SK-N-SH treated with all-trans-retinoic acid at 6 μM for 48 hours (cell line): ENCODE data around the gene COX6A2.

Experiments
- ATAC-seq: fragments of 200-7000 bp; cut with Tn5 transposase; 3 replicates; pipeline ENCODE4 v1.9.1; 2020; ENCODE audit warnings: mild to moderate bottlenecking, moderate library complexity
- ARNTL ChIP-seq: fragments of 450-650 bp; formaldehyde crosslinking; IDR thresholded peaks from 2 replicates; pipeline ENCODE4 v1.5.0; 2020; ENCODE audit warnings: low read depth, mild to moderate bottlenecking, moderate library complexity, borderline replicate concordance
- BACH2 ChIP-seq: fragments of 250-450 bp; sonication (Bioruptor Pico); IDR thresholded peaks from 2 replicates; pipeline ENCODE4 v1.9.0; 2021; ENCODE audit warnings: mild to moderate bottlenecking, borderline replicate concordance
- CSDC2 ChIP-seq: fragments of 250-450 bp; sonication (Bioruptor Pico); IDR thresholded peaks from 2 replicates; pipeline ENCODE4 v1.5.0; 2020; ENCODE audit warnings: mild to moderate bottlenecking, moderate library complexity
- ESRRG ChIP-seq: fragments of 250-450 bp; sonication (Bioruptor Pico); IDR thresholded peaks from 2 replicates; pipeline ENCODE4 v1.6.1; 2021; ENCODE audit warnings: mild to moderate bottlenecking
- GLIS3 ChIP-seq: fragments of 250-450 bp; sonication (Bioruptor Pico); IDR thresholded peaks from 2 replicates; pipeline ENCODE4 v1.5.0; 2020; ENCODE audit warnings: mild to moderate bottlenecking, moderate library complexity
- ISL1 ChIP-seq: fragments of 250-450 bp; sonication (Bioruptor Pico); IDR thresholded peaks from 2 replicates; pipeline ENCODE4 v2.1.2; 2022; ENCODE audit warnings: mild to moderate bottlenecking, moderate library complexity
- PPARA ChIP-seq: fragments of 250-450 bp; sonication (Bioruptor Pico); IDR thresholded peaks from 2 replicates; pipeline ENCODE4 v1.5.0; 2020; ENCODE audit warnings: mild to moderate bottlenecking, borderline replicate concordance
- RARB ChIP-seq: fragments of 250-450 bp; sonication (Bioruptor Pico); IDR thresholded peaks from 2 replicates; pipeline ENCODE4 v1.8.0; 2021; ENCODE audit warnings: mild to moderate bottlenecking, moderate library complexity
- TCF4 ChIP-seq: fragments of 250-450 bp; sonication (Bioruptor Pico); IDR thresholded peaks from 2 replicates; pipeline ENCODE4 v1.8.0; 2021; ENCODE audit warnings: mild to moderate bottlenecking, moderate library complexity, borderline replicate concordance
- TOX ChIP-seq: fragments of 250-450 bp; sonication (Bioruptor Pico); IDR thresholded peaks from 2 replicates; pipeline ENCODE4 v1.8.0; 2021; ENCODE audit warnings: mild to moderate bottlenecking, moderate library complexity, borderline replicate concordance
- ZC3H10 ChIP-seq: fragments of 250-450 bp; sonication (Bioruptor Pico); IDR thresholded peaks from 2 replicates; pipeline ENCODE4 v1.5.1; 2021; ENCODE audit warnings: mild to moderate bottlenecking, moderate library complexity
- ZNF565 ChIP-seq: fragments of 450-650 bp; formaldehyde crosslinking; conservative IDR thresholded peaks from 2 replicates; pipeline ENCODE4 v1.5.0; 2020; ENCODE audit warnings: low read depth, mild to moderate bottlenecking, moderate library complexity
- ZNF70 ChIP-seq: fragments of 450-650 bp; formaldehyde crosslinking; IDR thresholded peaks from 2 replicates; pipeline ENCODE4 v1.5.0; 2020; ENCODE audit warnings: mild to moderate bottlenecking, moderate library complexity
- ZNF8 ChIP-seq: fragments of 450-650 bp; formaldehyde crosslinking; IDR thresholded peaks from 2 replicates; pipeline ENCODE4 v1.5.0; 2020; ENCODE audit warnings: mild to moderate bottlenecking, moderate library complexity
- TF ChIP-seq, protein P1 (sequence below): fragments of 250-450 bp; sonication (Bioruptor Pico); IDR thresholded peaks from 2 replicates; pipeline ENCODE4 v1.5.1; 2020; ENCODE audit warnings: low read depth, mild to moderate bottlenecking, moderate library complexity
- TF ChIP-seq, protein P2 (sequence below): fragments of 250-450 bp; sonication (Bioruptor Pico); IDR thresholded peaks from 2 replicates; pipeline ENCODE4 v1.5.1; 2021; ENCODE audit warnings: mild to moderate bottlenecking, moderate library complexity

Gene COX6A2

DNA sequence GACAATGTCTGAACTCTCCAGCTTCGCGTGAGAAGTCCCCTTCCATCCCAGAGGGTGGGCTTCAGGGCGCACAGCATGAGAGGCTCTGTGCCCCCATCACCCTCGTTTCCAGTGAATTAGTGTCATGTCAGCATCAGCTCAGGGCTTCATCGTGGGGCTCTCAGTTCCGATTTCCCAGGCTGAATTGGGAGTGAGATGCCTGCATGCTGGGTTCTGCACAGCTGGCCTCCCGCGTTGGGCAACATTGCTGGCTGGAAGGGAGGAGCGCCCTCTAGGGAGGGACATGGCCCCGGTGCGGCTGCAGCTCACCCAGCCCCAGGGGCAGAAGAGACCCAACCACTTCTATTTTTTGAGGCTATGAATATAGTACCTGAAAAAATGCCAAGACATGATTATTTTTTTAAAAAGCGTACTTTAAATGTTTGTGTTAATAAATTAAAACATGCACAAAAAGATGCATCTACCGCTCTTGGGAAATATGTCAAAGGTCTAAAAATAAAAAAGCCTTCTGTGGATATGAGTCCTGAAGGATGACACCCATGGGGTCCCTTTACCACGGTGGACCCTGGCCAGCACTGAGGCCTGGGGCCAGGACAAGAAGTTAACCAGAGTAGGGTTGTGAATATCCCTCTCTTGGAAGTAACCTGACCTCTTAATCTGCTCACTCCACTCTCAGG is 45.5 kb downstream of the COX6A2 start:
- peak; percentile 91 for ATAC-seq
- no peak for TF ChIP-seq PPARA
- TF ChIP-seq ZC3H10, result no peak
- TF ChIP-seq TCF4 (CRISPR knock-in tag), result no peak
- no peak for TF ChIP-seq ARNTL (CRISPR knock-in tag)

DNA sequence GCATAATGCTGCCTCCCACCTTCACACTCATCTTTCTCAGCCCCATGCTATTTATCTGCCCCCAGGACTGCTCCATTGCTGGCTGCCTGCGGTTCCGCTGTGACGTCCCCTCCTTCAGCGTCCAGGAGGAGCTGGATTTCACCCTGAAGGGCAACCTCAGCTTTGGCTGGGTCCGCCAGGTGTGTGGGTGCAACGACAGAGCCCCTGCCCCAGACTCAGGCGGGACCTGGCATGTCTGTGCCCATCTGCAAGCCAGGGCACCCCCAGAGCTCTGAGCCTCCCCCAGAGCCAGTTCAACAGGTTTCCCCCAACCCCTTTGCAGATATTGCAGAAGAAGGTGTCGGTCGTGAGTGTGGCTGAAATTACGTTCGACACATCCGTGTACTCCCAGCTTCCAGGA is 48.0 kb downstream of the COX6A2 start:
- no peak for ATAC-seq
- no peak for TF ChIP-seq ZNF70 (CRISPR knock-in tag)
- no peak for TF ChIP-seq BACH2 (CRISPR knock-in tag)
- TF ChIP-seq, protein P1, sequence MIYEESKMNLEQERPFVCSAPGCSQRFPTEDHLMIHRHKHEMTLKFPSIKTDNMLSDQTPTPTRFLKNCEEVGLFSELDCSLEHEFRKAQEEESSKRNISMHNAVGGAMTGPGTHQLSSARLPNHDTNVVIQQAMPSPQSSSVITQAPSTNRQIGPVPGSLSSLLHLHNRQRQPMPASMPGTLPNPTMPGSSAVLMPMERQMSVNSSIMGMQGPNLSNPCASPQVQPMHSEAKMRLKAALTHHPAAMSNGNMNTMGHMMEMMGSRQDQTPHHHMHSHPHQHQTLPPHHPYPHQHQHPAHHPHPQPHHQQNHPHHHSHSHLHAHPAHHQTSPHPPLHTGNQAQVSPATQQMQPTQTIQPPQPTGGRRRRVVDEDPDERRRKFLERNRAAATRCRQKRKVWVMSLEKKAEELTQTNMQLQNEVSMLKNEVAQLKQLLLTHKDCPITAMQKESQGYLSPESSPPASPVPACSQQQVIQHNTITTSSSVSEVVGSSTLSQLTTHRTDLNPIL (CRISPR knock-in tag), result no peak
- TF ChIP-seq GLIS3, result no peak
- TF ChIP-seq ZNF8, result no peak
- TF ChIP-seq, protein P2, sequence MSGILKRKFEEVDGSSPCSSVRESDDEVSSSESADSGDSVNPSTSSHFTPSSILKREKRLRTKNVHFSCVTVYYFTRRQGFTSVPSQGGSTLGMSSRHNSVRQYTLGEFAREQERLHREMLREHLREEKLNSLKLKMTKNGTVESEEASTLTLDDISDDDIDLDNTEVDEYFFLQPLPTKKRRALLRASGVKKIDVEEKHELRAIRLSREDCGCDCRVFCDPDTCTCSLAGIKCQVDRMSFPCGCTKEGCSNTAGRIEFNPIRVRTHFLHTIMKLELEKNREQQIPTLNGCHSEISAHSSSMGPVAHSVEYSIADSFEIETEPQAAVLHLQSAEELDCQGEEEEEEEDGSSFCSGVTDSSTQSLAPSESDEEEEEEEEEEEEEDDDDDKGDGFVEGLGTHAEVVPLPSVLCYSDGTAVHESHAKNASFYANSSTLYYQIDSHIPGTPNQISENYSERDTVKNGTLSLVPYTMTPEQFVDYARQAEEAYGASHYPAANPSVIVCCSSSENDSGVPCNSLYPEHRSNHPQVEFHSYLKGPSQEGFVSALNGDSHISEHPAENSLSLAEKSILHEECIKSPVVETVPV (CRISPR knock-in tag), result no peak
- no peak for TF ChIP-seq TCF4 (CRISPR knock-in tag)
- no peak for TF ChIP-seq RARB (CRISPR knock-in tag)
- no peak for TF ChIP-seq PPARA
- TF ChIP-seq TOX, result no peak
- TF ChIP-seq ZNF565 (CRISPR knock-in tag), result no peak
- TF ChIP-seq ISL1 (CRISPR knock-in tag), result no peak
- no peak for TF ChIP-seq ESRRG (CRISPR knock-in tag)
- no peak for TF ChIP-seq CSDC2 (CRISPR knock-in tag)
- TF ChIP-seq ZC3H10, result no peak
